HEK293 (cell line): ENCODE measurements around the gene FRMD3.

Experiments used
- CTCF ChIA-PET: fragments of 350-600 bp; formaldehyde crosslinking; extraction: SDS; loops from one replicate; lab custom pipeline; 2021; ENCODE audit warnings: antibody characterized with exemption; lab: Yijun Ruan, JAX
- POLR2A ChIA-PET: fragments of 300-600 bp; formaldehyde crosslinking; extraction: SDS; loops from one replicate; lab custom pipeline; 2020; ENCODE audit warnings: antibody characterized with exemption, inconsistent platforms; lab: Yijun Ruan, JAX
- H3K27ac ChIP-seq: fragments of 200-500 bp; sonication (Bioruptor generic); 2 replicates; pipeline ENCODE4 v1.5.1; 2014; ENCODE audit warnings: low read depth, low read length, control low read depth, inconsistent platforms; ENCODE audit errors: extremely low read depth
- H3K36me3 ChIP-seq, 2 experiments: fragments of 200-500 bp in 1 of 2; sonication (Bioruptor generic) in 1 of 2; 1 replicate in 1 of 2; 2 replicates in 1 of 2; pipeline ENCODE4 v1.5.1; 2014 to 2017; ENCODE audit warnings: inconsistent platforms in 2 of 2, low read length in 2 of 2; ENCODE audit not compliant: control insufficient read depth in 2 of 2, insufficient read depth in 1 of 2
- H3K4me1 ChIP-seq: fragments of 200-500 bp; sonication (Bioruptor generic); 2 replicates; pipeline ENCODE4 v1.5.1; 2014; ENCODE audit warnings: mild to moderate bottlenecking, low read length, inconsistent platforms; ENCODE audit not compliant: control insufficient read depth, insufficient read depth
- H3K4me3 ChIP-seq: 2 replicates; pipeline ENCODE4 v1.5.1; 2011; ENCODE audit warnings: low read depth, mild to moderate bottlenecking, control low read depth, low read length, moderate library complexity
- H3K9me3 ChIP-seq: fragments of 200-500 bp; sonication (Bioruptor generic); 2 replicates; pipeline ENCODE4 v1.5.1; 2014; ENCODE audit warnings: low read depth, low read length, inconsistent platforms; ENCODE audit not compliant: control insufficient read depth, insufficient read depth
- INSM2 ChIP-seq: fragments of 450-650 bp; formaldehyde crosslinking; IDR thresholded peaks from 2 replicates; pipeline ENCODE4 v1.5.1; 2016; ENCODE audit warnings: missing biosample characterization, missing genetic modification characterization
- KLF1 ChIP-seq: fragments of 450-650 bp; formaldehyde crosslinking; IDR thresholded peaks from 2 replicates; pipeline ENCODE4 v1.5.1; 2016; ENCODE audit warnings: missing biosample characterization, missing genetic modification characterization
- PRDM6 ChIP-seq: fragments of 450-650 bp; formaldehyde crosslinking; IDR thresholded peaks from 2 replicates; pipeline ENCODE4 v1.5.1; 2017; ENCODE audit warnings: missing biosample characterization, missing genetic modification characterization
- TSHZ1 ChIP-seq: fragments of 450-650 bp; formaldehyde crosslinking; IDR thresholded peaks from 2 replicates; pipeline ENCODE4 v1.5.1; 2016; ENCODE audit warnings: missing biosample characterization, missing genetic modification characterization, borderline replicate concordance
- ZBTB7A ChIP-seq: fragments of 450-650 bp; formaldehyde crosslinking; IDR thresholded peaks from 2 replicates; pipeline ENCODE4 v1.5.1; 2016; ENCODE audit warnings: low read depth, missing biosample characterization, missing genetic modification characterization
- ZFP3 ChIP-seq: fragments of 450-650 bp; formaldehyde crosslinking; IDR thresholded peaks from 2 replicates; pipeline ENCODE4 v1.5.1; 2016; ENCODE audit warnings: low read depth, missing biosample characterization, missing genetic modification characterization
- ZNF121 ChIP-seq: fragments of 450-650 bp; formaldehyde crosslinking; IDR thresholded peaks from 2 replicates; pipeline ENCODE4 v1.5.1; 2016; ENCODE audit warnings: missing biosample characterization, missing genetic modification characterization
- ZNF223 ChIP-seq: fragments of 450-650 bp; formaldehyde crosslinking; IDR thresholded peaks from 2 replicates; pipeline ENCODE4 v1.5.1; 2016; ENCODE audit warnings: missing biosample characterization, missing genetic modification characterization
- ZNF266 ChIP-seq: fragments of 450-650 bp; formaldehyde crosslinking; IDR thresholded peaks from 2 replicates; pipeline ENCODE4 v1.5.1; 2016; ENCODE audit warnings: missing biosample characterization, missing genetic modification characterization, low read depth
- ZNF324 ChIP-seq: fragments of 450-650 bp; formaldehyde crosslinking; IDR thresholded peaks from 2 replicates; pipeline ENCODE4 v1.5.1; 2016; ENCODE audit warnings: missing biosample characterization, missing genetic modification characterization
- ZNF366 ChIP-seq: fragments of 450-650 bp; formaldehyde crosslinking; conservative IDR thresholded peaks from 2 replicates; pipeline ENCODE4 v1.5.1; 2016; ENCODE audit warnings: missing biosample characterization, missing genetic modification characterization
- ZNF394 ChIP-seq: fragments of 450-650 bp; formaldehyde crosslinking; IDR thresholded peaks from 2 replicates; pipeline ENCODE4 v1.5.1; 2016; ENCODE audit warnings: missing biosample characterization, missing genetic modification characterization, mild to moderate bottlenecking, moderate library complexity, borderline replicate concordance
- ZNF513 ChIP-seq: fragments of 450-650 bp; IDR thresholded peaks from 2 replicates; pipeline ENCODE4 v1.5.1; 2018; ENCODE audit warnings: missing biosample characterization, missing genetic modification characterization
- ZNF558 ChIP-seq: fragments of 450-650 bp; formaldehyde crosslinking; IDR thresholded peaks from 2 replicates; pipeline ENCODE4 v1.5.1; 2016; ENCODE audit warnings: missing biosample characterization, missing genetic modification characterization
- ZNF629 ChIP-seq: fragments of 450-650 bp; formaldehyde crosslinking; IDR thresholded peaks from 2 replicates; pipeline ENCODE4 v1.5.1; 2017; ENCODE audit warnings: missing biosample characterization, missing genetic modification characterization
- ZNF670 ChIP-seq: fragments of 450-650 bp; formaldehyde crosslinking; IDR thresholded peaks from 2 replicates; pipeline ENCODE4 v1.5.1; 2016; ENCODE audit warnings: missing biosample characterization, missing genetic modification characterization, low read depth
- TF ChIP-seq, protein P1 (sequence below): sonication (generic); formaldehyde crosslinking; IDR thresholded peaks from 2 replicates; pipeline ENCODE4 v1.8.1; 2022; ENCODE audit warnings: mild to moderate bottlenecking, moderate library complexity, missing genetic modification reagents
- TF ChIP-seq, protein P2 (sequence below): fragments of 450-650 bp; formaldehyde crosslinking; IDR thresholded peaks from 2 replicates; pipeline ENCODE4 v1.5.1; 2017; ENCODE audit warnings: missing biosample characterization, missing genetic modification characterization
- TF ChIP-seq, protein P3 (sequence below): fragments of 450-650 bp; formaldehyde crosslinking; IDR thresholded peaks from 2 replicates; pipeline ENCODE4 v1.5.1; 2016; ENCODE audit warnings: missing biosample characterization, missing genetic modification characterization

Gene FRMD3

GRCh38 chr9:83454076-83454475 is 84.1 kb downstream of the FRMD3 start:
- H3K36me3 ChIP-seq = no peaks in the 10 kb centered on the region
- H3K4me3 ChIP-seq = no peak overlapping the region
- CTCF ChIA-PET = interaction anchor here (0.6 kb wide), 1 partner anchor 19 kb away, joined by 3 read pairs; no protein-coding TSS in a partner anchor
- no peak overlapping the region for H3K27ac ChIP-seq
- H3K9me3 ChIP-seq = no peaks in the 10 kb centered on the region
- POLR2A ChIA-PET = no interaction called here
- TF ChIP-seq ZNF394 = no peak
- no peak for TF ChIP-seq ZBTB7A (tag by site-specific recombination)
- no peak for TF ChIP-seq ZNF324 (tag by site-specific recombination)
- TF ChIP-seq PRDM6 = no peak
- no peak for TF ChIP-seq ZNF670 (tag by site-specific recombination)
- TF ChIP-seq INSM2 (tag by site-specific recombination) = no peak
- TF ChIP-seq, protein P1, sequence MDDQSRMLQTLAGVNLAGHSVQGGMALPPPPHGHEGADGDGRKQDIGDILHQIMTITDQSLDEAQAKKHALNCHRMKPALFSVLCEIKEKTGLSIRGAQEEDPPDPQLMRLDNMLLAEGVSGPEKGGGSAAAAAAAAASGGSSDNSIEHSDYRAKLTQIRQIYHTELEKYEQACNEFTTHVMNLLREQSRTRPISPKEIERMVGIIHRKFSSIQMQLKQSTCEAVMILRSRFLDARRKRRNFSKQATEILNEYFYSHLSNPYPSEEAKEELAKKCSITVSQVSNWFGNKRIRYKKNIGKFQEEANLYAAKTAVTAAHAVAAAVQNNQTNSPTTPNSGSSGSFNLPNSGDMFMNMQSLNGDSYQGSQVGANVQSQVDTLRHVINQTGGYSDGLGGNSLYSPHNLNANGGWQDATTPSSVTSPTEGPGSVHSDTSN (CRISPR knock-in tag) = no peak
- no peak for TF ChIP-seq ZNF629
- H3K4me1 ChIP-seq = no peaks in the 10 kb centered on the region

DNA sequence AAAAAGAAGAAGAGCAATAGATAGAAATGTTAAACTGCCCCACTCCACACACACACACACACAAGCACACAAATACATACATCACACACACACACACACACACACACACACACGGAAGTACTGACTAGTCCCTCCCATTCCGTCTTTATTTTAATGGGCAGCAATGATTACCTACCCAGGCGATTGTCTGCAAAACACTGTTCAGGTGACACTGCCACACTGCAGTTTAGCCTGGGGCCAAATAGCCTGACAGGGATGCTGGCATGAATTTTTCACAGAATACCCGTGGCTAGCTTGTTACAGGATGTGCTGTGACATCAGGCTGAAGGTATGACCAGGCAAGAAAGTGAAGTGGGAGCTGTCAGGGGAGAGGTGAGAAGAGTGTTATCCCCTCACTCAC is 86.9 kb downstream of the FRMD3 start:
- Histone ChIP-seq H3K36me3 (no peaks in the 10 kb centered on the region), H3K4me3 (no peak overlapping the region), H3K9me3 (no peaks in the 10 kb centered on the region), H3K4me1 (no peaks in the 10 kb centered on the region), H3K27ac (no peak overlapping the region)
- ChIA-PET CTCF (interaction anchor here (0.5 to 0.7 kb wide), 2 partner anchors 12 to 170 kb away, joined by 3 read pairs; no protein-coding TSS in a partner anchor), POLR2A (no interaction called here)
- TF ChIP-seq ZNF366 (tag by site-specific recombination) = no peak
- TF ChIP-seq, protein P2, sequence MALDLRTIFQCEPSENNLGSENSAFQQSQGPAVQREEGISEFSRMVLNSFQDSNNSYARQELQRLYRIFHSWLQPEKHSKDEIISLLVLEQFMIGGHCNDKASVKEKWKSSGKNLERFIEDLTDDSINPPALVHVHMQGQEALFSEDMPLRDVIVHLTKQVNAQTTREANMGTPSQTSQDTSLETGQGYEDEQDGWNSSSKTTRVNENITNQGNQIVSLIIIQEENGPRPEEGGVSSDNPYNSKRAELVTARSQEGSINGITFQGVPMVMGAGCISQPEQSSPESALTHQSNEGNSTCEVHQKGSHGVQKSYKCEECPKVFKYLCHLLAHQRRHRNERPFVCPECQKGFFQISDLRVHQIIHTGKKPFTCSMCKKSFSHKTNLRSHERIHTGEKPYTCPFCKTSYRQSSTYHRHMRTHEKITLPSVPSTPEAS (tag by site-specific recombination) = peak; percentile 81

- Histone ChIP-seq H3K9me3 (no peaks in the 10 kb centered on the region), H3K36me3 (no peaks in the 10 kb centered on the region), H3K4me1 (no peaks in the 10 kb centered on the region), H3K4me3 (no peak overlapping the region), H3K27ac (no peak overlapping the region)
- ChIA-PET CTCF (interaction anchor here (0.7 kb wide), 1 partner anchor 90 kb away, joined by 4 read pairs; no protein-coding TSS in a partner anchor), POLR2A (no interaction called here)
- no peak for TF ChIP-seq ZNF558
- no peak for TF ChIP-seq ZNF513 (tag by site-specific recombination)
- TF ChIP-seq, protein P3, sequence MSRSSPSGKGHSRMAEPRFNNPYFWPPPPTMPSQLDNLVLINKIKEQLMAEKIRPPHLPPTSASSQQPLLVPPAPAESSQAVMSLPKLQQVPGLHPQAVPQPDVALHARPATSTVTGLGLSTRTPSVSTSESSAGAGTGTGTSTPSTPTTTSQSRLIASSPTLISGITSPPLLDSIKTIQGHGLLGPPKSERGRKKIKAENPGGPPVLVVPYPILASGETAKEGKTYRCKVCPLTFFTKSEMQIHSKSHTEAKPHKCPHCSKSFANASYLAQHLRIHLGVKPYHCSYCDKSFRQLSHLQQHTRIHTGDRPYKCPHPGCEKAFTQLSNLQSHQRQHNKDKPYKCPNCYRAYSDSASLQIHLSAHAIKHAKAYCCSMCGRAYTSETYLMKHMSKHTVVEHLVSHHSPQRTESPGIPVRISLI = no peak
- no peak for TF ChIP-seq KLF1 (tag by site-specific recombination)
- TF ChIP-seq ZNF266 = no peak
- no peak for TF ChIP-seq ZNF223 (tag by site-specific recombination)
- no peak for TF ChIP-seq ZFP3 (tag by site-specific recombination)
- no peak for TF ChIP-seq ZNF121 (tag by site-specific recombination)
- TF ChIP-seq TSHZ1 = no peak
These were observed 88.2 kb downstream of the FRMD3 start for GRCh38 chr9:83449983-83450382.
